Fibroblast of skin of abdomen (primary cell): ENCODE data around the gene SPAG16.
"Not testable (repeated sequence)": the region's sequence is repeated elsewhere in the genome, so short reads cannot be mapped to it uniquely, and the experiment has no call there.

ENCODE experiments used
- DNase-seq: peaks from one replicate; pipeline ENCODE4 v3.0.0-alpha.2; 2013

The SPAG16 gene

DNA sequence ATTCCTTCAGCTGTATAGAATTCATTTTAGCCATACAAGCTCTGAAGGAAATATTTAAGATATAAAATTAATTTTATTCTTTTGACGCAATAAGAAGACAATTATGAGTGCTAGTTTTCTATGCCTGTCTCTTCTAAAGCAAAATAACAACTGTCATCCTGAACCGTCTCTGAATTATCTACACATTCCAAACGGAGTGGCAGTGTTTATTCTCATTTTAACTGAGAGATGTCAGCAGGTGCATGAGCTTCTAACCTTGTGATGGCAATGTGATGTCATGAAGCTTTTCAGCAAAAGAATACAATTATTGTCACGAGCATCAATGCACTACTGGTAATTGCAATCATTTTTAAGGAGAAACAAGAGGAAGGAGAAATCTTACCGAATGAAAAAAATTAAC is 274.8 kb downstream of the SPAG16 start:
- DNase-seq, result no peak

DNA sequence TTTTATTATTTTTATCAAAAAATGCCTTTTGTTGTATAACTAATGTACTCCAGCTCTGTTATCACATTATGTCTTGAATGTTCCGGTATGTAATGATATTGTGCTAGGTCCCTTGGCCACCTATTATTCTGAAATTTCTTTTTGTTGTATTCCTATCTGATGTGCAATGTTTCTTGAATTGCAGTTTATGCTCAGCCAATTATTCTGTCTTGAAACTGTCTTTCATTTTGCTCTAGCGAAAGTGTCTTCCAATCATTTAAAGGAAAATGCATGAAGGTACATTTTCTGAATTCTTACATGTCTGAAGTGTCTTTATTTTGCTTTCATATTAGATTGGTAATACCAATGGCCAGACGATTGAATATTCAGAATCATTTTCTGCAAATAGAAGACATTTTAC is 277.5 kb downstream of the SPAG16 start:
- no peak for DNase-seq

DNA sequence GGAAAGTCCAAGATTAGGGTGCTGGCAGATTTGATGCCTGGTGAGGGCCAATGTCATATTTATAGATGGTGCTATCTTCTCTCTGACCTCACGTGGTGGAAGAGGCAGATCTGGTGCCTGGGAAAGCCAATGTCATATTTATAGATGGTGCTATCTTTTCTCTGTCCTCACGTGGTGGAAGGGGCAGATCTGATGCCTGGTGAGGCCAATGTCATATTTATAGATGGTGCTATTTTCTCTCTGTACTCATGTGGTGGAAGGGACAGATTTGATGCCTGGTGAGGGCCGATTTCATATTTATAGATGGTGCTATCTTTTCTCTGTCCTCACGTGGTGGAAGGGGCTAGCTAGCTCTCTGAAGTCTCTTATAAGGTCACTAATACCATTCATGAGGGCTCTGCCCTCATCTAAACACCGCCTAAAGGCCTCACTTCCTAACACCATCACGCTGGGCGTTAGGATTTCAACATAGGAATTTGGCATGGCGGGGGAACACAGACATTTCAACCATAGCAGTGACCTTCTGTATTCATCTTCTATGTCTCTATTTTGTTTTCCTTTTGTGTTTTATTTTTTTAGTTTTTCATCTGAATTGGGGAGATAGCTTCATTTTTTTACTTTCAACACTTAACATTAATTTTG is 278.4 kb downstream of the SPAG16 start:
- DNase-seq, result no peak

DNA sequence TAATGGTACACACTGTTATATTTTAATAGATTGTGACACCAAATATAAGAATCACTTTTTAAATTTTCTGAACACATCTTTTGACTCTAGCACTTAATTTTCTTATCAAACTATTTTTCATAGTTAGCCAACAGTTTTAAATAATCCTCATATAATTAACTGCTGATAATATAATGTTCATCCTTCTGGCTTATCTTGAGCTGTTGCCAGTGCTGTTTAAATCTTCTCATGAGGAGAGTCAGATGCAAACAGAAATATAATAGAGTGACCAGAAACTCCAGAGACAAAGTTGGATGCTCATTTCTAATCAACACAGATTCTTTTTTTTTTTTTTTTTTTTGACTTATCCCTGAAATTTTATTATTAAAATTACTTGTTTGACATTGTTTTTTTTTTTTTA is 282.6 kb downstream of the SPAG16 start:
- no peak for DNase-seq

DNA sequence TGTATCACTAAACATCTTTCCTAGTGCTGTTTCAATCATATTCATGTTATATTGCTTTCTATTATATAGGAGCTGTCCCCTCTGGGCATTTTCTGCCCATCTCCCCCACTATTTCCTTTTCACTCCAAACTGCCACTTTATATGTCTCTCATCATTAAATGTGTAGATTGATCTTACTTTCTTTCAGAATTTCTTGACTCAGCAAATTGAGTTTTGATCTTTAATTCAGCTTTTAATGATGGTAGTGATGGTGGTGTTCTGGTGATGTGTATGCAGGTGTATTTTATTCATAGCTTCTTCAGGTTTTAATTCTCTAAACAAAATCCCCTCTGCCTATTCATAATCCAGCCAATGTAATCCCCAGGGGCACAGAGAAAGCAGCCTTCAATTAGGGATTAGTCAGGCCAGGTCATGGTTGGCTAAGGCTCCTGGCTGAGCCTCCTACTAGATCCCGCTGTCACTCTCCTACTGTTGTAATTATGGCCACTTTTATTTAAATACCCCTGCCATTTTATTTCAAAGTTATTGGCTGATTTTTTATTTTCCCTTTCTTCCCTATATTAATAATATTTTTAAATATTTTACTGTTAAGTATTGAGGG is 325.4 kb downstream of the SPAG16 start:
- DNase-seq, result no peak

DNA sequence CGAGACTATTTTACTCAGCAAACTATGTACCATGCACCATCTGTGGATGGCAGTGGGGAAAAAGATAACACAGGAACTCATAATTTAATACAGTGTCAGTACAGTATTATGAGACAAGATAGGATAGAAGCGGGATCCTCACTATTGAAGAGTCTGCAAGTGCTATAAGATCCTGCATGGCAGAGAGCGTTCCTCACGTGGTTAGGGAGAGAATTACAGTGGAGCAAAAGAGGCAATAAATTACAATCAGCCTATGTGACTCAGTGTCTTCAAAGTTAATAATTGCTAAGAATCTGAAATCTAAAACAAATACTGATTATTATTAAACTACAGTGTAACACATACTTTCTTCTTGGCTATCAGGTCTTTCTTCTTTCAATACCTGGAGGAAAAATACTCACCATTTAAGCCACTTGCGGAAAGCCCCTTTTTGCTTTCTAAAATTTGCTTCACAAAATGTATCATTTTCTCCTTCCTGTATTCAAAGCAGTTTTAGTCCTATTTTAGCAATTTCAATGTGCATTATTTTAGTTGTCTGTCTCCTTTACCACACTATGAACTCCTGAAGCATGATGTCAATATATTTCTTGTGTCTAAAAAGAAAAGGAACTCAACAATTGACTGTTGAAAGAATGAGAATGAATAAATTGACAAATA is 342.9 kb downstream of the SPAG16 start:
- no peak for DNase-seq

DNA sequence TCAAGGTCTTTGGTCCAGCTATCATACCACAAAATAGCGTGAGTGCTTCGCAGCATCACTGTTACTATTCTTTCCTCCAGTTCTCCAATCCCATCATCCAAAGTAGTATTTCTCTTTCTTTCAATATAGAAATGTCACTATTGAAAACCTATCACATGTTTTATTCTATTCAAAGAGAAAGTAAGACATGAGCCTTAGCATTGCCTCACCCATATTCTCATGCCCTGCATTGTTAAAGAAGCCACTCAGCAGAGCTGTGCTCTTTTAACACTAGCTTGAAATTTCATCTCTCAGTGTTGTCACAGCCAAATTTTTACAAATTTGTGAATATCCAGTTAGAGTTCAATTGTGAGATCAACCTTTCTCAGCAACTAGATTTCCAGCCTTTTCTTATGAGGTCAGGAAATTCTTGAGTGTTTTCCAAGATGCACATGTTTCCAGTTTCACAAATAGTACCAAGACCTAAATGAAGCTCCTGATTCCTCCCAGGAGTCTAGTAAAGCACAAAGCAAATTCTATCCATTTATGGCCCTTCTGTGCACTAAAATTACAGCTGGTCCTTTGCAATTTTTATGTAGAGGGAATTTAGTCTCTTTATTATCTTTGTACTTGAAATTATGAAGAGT is 343.7 kb downstream of the SPAG16 start:
- DNase-seq, result no peak

DNA sequence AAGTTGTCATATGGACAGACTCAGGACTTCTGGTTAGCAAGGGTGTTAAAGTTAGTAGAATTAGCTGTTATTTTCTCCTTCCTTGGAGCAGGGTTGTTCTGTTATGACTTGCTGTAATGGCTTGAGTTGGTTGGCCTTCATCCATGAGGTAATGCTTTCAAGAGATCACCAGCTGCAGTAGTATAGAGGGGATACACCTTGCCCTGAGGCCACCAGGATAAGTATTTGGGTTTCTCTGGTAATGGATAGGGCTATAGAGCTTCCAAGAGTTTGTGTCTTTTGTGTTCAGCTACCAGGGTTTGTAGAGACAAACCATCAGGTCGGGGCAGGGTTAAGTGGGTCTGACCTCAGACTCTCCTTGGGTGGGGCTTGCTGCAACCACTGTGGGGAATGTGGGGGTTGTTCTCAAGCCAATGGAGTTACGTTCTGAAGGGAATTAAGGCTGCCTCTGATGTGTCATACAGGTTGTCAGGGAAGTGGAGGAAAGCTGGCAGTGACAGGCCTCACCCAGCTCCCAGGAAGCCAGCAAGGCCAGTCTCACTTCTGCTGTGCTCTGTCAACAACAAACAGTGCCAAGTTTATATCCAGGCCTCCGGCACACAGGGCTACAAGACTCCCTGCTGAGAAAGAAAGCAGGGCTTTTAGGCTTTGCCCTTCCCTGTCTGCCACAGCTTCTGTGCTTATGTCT is 356.6 kb downstream of the SPAG16 start:
- no peak for DNase-seq

DNA sequence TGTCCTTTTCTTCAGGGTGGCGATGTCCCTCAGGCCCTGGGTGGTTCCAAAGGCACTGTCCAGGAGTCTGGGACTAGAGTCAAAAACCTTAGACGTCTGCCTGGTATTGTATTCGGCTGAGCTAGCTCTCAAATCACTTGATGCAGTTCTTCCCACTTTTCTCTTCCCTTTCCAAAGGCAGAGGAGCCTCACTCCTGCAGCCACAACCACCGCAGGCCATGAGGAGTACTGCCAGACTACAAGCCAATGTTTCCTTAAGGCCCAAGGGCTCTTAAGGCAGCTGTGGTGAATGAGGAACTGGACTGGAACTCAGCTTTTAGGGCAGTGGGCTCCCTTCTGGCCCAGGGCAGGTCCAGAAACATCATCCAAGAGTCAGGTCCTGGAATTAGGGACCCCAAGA is 360.7 kb downstream of the SPAG16 start:
- DNase-seq, result no peak

DNA sequence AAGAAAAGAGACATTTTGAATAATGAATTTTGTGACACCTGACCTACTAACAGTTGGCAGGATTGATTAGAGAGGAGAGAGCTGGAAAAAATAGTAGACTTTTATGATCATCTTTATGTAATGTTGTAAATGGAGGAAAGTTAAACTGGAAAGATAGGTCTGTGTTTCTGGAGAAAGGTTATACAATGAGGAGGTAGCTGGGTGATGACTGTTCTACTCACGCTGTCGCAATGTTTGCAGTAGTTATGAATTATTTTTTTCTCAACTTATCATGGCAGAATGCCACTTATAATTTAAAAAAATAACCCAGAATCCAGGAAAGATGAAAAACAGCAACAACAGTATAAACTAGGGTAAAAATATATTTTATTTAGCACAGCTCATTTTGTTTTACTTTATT is 364.9 kb downstream of the SPAG16 start:
- no peak for DNase-seq

DNA sequence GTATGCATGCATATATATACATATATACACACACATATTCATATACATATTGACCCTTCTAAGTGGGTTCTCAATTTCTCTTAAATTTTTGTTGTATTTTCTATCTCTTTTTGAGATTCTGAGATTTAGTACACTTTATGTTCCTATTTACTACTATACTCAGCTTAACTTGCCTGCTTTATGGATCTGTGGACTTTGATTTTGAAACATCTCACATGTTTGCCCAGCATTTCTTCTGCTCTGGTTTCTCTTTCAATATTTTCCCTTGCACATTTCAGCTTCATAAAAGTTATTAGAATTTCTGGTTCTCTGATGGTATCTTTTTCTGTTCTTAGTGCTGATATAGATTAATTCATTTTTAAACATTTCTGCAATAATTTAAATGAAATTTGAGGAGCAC is 380.6 kb downstream of the SPAG16 start:
- no peak for DNase-seq

DNA sequence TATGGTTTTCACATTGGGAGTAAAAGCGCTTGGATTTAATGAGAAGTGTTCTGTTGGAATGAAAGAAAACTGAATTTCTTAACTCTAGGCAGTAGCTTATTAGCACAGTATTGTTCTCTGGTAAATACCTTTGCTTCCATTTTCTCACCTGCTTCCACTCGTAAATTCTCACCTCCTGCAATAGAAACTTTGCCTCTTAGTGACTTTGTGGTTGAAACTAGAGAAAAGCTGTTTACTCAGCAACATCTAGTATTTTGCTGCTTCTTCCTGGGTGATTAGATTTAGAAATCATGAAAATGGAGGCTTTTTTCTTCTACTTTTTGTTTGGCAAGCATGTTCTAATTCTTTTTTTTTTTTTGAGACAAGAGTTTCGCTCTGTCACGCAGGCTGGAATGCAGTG is 385.4 kb downstream of the SPAG16 start:
- DNase-seq, result no peak

DNA sequence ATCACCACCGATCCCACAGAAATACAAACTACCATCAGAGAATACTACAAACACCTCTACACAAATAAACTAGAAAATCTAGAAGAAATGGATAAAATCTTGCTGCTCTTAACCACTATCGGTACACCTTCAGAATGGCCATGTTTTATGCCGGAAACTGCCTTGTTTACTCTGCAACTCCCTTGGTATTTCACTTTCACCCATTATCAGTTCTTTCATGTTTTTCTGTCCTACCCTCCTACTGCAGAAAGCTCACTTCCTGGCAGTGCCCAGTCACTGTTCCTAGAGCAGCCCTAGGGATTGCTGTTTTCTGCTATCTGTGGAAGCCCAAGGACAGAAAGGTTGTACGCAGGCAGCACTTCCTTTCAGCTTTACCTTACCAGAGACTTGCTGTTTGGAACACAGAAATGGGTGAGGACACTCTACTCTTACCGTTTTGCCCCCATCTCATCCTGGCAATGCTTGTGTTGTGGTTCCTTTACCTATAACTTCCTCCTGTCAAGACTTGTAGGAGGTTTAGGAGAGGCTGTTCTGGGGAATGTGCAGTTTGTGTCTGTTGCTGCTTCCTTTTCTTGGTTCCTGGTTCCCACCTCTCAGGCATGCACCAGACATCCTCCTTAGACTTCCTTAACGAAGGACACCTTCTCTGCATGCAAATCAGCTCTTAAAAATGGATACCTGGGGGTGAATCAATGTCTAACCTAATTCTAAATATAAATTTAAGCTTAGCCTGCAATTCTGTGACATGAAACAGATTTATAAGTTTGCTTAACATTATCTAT is 394.4 kb downstream of the SPAG16 start:
- no peak for DNase-seq

DNA sequence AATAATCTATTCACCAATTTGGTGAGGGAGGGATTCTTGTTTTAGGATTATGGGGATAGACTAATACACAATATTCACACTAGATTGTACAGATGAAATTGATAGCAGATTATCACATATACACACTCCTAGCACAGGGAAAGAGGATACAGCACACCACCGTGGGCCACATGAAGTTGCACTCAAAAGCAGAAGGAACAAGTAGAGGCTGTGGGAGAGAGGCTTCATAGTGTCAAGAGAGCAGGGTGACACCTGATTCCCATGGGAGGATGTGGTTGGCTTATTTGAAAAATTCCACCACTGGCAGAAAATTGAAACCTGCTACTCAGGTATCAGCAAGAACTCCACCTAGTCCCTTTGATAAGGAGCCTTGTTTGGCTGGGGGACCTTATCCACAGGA is 395.6 kb downstream of the SPAG16 start:
- no peak for DNase-seq

DNA sequence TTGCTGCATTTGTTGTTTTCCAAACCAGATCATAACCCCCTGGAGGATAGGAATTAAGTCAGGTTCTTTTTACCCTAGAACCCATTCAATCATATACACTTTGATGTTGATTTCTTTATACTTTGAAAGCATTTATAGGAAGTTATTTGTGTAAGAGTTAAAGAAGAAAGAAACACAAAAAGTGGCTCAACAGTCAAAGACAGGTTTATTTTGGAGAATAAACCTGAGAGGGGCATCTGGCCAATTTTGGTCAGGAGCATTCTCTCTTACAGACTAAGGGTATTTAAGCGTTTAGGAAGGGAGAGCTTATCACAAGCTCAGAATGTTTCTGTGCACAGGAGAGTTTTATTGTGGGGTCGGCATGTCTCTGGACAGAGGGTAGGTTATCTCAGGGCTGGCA is 398.0 kb downstream of the SPAG16 start:
- no peak for DNase-seq

DNA sequence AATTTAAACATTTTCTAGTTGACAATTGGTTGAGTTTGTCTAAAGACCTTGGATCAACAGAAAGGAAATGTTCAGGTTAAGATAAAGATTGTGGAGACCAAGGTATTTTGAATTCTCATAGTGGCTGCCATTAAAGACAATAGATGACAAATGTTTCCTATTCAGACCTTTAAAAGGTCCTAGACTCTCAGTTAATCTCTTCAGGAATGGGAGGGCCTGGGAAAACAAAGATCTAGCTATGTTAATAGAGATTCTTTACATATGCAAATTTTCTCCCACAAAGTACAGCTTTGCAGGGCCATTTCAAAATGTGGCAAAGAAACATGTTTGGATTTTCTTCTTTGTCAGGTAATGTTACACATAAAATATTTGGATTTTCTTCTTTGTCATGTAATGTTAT is 403.9 kb downstream of the SPAG16 start:
- no peak for DNase-seq

DNA sequence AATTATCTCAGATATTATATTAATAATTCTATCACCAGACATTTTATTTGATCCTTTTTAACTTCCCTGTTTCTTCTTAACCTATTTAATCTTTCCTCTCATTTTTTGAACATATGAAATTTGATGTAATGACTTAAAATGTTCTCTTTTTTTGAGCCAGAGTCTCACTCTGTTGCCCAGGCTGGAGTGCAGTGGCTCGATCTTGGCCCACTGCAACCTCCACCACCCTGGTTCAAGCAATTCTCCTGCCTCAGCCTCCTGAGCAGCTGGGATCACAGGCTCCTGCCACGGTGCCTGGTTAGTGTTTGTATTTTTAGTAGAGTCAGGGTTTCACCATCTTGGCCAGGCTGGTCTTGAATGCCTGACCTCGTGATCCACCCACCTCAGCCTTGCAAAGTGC is 404.6 kb downstream of the SPAG16 start:
- not testable (repeated sequence) for DNase-seq

DNA sequence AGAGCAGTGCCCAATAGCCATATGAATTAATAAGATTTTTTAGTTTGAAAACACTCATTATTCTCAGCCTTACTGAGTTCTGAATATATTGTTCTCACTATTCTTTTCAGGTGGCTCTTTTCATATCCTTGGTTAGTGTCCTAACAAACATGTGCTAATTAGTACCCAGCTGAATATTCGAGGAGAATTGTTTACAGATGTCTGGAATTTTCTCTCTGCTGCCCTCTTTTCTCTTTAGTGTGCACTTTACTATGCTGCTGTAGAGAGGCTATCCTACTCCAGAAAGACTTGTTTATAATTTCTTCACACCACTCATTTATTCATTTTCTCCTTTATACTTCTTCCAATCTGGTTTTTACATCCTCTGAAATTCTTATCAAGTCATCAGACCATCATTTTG is 405.3 kb downstream of the SPAG16 start:
- DNase-seq, result no peak

DNA sequence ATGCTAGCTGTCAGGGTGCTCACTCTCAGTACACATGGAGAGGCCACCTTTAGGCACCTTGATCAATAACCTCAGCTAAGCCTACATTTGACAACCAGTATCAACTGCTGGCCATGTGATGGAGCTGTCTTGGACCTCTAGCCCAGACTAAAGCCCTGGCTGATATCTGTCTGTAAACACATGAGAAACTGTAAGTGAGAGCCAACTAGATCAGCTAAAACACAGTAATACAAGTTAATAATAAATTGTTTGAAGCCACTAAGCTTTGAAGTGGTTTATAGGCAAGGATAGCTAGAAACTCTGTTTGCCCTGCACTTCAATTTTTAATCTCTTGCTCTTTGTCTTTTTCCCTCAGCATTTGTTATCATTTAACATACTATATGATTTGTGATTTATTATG is 407.1 kb downstream of the SPAG16 start:
- DNase-seq, result no peak

DNA sequence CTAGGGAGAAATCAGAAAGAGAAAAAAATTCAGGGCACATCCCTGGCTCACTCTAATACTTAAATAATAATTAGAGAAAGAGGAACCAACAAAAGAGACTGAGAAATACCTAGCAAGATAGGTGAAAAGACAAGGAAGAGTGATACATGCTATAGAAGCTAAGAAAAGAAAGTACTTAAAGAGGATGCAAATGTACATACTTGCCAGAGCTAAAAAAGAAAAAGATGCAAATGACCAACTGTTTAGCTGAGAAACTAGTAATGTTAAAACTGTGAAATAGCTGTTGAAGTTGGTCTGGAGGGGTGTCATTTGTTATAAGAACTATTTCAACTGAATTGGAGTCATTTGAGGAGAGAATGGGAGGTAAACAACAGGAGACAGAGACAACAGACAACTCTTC is 412.2 kb downstream of the SPAG16 start:
- no peak for DNase-seq

DNA sequence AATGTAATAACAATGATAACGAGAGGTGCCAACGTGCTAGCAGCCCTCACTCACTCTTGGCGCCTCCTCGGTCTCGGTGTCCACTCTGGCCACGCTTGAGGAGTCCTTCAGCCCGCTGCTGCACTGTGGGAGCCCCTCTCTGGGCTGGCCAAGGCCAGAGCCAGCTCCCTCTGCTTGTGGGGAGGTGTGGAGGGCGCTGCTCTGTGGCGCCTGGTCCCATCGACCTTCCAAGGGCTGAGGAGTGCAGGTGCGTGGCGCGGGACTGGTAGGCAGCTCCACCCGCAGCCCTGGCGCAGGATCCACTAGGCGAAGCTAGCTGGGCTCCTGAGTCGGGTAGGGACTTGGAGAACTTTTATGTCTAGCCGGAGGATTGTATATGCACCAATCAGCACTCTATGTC is 417.1 kb downstream of the SPAG16 start:
- not testable (repeated sequence) for DNase-seq

DNA sequence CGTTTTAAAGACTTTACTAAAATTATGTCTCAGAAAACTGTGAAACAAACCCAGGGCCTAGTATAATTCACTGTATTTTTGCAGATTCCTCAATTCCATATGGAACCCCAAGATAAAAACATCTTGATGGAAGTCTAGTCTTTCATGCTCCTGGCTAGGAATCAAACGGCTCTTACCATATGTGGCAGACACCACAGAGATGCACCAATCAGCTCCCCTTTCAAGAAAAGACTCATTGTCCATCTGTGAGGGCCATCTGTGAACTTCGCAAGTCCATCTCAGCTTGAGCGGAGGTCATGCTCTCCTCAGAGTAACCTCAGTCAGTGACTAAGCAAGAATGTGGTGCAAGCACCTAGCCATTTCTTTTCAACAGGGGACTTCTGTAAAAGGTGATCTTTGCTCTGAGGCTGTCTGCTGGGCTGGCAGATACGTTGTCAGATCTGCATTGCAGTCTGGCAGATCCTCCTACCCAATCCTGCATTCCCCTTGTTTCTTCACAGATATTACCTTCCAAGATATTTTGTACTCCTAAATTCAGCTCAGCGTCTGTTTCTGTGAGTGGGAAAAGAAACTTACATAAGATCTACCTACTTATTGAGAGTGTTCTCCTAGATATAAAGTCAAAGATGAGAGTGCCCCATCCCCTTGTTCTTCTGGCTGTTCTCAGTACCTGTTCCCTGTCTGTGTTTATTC is 419.3 kb downstream of the SPAG16 start:
- DNase-seq, result no peak
